Nucleus accumbens (tissue), 56 donors: ENCODE results near the gene GRM4.
"Not testable (repeated sequence)": the region's sequence is repeated elsewhere in the genome, so short reads cannot be mapped to it uniquely, and the experiment has no call there.

Source experiments
- DNase-seq, 56 donors: peaks; one replicate each; lab custom pipeline; 2025; lab: John Stamatoyannopoulos, UW

Gene GRM4

DNA sequence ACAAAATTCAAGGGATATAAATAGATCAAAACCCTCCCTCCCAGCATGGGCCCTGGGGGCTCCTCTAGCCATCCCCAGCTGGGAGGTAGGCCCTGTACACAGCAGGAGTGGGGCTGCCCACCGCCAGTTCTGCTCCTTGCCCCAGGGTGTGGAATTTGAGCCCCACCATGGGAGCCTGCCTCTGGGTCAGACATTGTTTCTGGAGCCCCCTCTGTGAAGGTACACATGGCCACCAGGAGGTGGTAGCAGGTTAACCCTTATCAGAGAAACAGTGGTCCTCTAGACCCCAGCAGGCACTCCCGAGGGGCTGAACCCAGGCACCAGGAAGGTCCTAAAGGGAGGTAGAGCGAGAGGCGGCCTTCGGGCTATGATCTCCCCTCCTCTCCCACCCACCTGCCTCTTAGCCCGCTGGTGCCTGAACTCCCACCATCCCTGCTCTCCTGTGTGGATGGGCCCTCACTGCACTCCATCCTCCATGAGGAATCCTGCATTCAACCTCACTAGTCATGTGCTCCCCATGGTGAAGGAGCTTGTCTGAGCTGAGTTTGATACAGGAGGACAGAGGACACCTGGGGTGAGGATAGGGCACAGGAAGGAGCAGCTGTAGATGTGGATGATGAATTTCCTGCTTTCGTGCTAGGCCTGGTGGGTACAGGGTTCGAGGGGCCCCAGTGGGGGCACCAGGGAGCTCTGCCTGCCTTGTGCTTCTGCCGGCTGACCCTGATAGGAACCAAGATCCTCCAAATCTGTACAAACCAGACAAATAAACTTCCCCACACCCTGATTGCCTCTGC, 114.9 kb downstream of the GRM4 start:
- no peak for DNase-seq

DNA sequence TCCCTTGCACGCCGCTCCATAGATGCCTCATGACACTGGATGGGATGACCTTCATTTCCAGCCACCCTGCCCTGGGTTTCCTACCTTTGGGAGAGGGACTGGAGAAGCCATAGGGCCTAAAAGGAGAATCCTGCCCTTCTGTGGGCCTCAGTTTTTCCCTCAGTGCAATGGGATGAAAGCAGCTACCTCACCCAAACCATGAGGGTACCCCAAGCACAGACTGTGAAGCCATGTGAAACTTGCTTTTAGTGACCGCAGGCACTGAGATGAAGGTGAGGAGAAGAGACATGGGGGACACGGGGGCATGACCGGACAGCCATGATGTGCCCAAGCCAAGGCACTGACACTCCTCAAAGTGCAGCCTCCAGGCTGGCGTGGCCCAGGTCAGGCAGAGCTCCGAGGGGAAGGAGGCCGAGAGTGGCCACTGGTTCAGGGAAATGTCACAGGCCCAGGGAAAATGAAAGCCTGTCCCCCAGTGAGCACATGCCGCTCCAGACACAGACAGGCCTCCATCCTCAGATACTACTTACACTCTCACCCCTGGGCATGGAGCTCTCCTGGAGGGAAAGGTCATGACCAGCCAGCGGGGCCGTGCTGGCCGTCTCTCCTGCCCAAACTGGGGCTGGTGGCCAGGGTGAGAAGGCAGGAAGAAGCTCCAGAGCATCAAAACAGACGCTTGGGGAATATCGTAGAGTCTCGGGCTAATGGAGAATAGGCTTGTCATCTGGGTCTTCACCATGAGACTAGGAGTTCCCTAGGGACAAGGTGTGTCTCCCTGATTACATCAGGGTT, 116.2 kb downstream of the GRM4 start:
- DNase-seq: no peak

DNA sequence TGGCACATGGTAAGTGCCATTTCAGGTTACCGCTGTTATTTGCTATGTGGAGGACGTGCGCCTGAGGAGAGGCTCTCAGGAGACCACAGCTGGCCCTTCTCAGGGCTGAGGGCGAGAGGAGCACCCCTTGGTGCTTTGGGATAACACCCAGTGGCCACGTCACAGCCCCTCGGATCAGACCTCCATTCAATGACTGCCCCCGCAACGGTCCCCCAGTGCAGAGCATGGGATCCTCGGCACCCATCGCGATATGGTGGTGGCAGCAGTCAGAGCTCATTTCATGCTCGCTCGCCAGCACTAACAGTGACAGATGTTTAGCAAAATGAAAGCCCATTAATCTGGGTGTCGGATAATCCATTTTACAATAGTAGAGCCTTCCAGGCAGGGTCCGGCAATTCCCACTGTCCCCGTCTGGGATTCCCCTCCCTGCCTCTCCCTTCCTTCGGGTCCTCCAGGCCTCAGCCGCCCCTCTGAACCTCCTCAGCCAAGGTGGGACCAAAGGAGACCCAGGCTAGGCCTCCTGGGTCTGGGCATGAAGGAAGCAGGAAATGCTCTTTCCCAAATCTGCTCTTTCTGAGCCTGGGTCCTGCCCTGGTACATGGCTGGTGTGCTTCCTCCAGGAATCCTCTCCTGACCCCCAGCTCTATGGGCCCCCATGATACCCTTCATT, 117.1 kb downstream of the GRM4 start:
- DNase-seq: no peak

DNA sequence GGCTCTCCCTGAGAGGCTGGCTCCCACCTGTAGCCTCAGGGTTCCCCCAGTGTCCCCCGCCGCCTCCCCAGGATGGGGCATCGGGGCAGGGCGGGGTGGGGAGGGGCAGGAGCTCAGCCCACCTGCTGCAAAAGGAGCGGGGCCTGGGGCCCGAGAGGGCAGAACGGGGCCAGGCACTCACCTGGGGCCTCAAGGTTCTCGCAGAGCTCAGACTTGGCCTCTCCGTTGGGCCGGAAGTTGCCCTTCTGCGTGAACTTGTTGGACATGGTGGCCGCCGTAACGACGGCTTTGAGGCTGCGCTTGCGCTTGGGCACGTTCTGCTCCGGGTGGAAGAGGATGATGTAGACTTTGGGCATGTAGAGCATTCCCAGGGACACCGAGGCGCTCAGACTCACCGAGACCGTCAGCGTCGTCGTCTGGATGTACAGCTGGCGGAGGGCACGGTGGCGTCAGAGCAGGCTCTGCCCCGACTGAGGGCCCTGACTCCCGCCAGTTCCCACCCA, 117.9 kb downstream of the GRM4 start:
- no peak for DNase-seq

DNA sequence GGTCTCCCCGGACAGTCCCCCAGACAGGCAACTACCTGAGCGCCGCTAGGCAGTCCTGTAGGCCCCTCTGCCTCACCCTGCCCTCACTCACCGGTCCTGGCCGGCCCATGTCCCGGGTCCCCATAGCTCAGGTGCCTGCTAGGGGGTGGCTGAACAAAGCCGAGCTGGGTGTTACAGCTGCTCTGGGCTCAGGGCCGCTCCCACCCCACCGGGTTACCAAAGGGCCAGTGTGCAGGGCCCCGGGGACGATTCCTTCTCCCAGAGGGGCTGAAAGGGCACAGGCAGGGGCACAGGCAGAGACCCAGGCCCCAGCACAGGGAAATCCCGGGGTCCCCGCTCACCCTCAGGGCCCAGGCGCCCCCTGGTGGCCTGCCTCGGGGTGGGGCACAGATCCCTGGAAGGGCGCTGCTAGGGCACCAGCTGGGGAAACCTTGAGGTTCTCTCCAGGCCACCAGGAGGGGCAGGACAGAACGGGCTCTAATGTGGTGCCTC, 118.4 kb downstream of the GRM4 start:
- DNase-seq: peak in 9 of 56 donors; percentile 5 to 58 (median 14)

DNA sequence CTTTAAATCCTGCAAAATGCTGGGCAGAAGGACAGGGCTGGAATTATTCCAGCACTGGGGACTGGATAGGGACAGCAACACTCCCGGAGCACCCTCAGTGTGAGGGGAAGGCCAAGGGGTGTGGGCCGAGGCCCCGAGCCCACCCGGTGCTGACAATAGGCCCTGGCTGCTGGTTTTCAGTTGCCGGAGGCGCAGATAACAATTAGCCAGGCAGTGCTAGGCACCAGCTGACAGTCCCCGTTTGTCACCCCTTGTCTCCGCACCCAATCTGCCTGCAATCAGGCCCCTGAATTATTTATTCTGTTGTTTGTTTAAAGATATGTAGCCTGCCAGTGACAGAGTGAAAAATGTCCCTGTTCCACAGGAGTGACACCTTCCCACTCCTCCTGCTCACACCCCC, 120.0 kb downstream of the GRM4 start:
- DNase-seq: no peak

DNA sequence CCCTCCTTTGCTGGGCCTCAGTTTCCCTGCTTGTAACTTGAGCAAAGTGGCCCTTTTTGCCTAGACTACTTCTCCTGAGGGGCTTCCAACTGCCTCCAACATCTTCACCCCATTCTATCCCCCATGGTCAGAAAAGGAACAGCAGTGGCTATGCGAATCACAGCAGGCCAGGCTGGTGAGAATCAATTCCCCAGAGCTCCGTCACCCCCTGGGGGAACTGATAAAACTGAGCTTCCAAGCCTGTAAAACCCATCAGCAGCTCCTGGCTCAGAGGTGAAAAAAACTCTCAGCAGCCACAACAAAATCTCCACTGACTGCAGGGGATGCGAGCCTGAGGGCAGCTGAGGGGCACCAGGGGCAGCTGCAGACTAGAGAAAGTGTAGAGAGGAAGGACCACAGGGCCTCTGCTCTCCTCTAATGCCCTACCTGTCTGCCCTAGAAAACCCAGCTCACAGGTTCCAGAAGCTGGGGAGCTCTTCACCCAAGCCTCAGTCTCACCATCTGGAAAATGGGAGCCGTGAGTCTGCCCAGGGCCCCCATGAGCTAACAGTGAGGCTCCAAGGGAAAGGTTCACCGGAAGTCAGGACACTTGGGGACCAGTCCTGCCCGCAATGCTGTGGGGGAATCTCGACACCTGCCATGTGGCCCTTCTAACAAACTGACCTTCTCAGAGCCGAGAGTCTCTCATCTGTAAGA, 120.6 kb downstream of the GRM4 start:
- no peak for DNase-seq

DNA sequence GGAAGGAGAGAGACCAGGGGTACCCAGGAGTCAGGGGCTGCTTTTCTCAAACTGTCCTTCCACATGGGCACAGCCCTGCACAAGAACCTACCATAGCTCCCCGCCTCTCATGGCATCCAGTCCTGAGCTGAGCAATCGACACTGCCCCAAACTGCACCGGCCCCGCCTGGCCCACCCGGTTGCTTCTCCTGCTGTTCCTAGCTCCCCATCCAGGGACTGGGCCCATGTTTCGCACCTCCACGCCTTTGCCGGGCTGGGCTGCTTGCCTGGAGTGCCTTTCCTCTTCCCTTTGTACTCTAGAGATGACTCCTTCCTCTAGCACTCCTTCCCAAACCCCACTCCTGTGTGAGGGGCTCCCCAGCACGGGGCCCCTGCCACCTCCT, 123.0 kb downstream of the GRM4 start:
- DNase-seq: no peak

DNA sequence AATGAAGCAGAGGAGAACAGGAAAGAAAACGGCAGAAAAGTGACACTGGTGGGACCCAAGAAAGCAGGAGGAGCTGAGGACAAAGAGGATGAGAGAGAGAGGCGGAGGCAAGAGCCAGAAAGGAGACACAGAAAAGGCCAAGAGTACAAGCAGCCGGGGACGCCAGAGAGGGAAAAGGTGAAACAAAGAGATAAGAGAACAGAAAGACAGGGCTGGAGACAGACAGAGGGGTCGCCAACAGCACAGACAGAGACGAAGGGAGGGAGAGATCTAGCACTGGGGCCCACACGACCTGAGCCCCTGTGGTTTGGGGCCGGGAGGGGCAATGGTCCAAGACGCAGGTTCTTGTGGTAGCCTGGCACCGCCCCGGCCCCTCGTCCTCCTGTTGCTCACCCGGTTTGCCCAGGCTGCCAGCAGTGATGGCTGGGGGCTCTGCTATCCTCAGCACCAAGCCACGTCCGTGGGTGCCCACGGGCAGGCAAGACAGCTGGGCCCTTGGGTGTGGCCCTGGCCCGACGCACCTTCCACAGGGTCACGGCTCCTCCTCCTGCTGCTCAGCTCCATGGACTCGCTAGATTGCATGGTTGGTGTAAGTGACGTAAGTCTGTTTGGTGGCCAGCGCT, 123.5 kb downstream of the GRM4 start:
- no peak for DNase-seq

DNA sequence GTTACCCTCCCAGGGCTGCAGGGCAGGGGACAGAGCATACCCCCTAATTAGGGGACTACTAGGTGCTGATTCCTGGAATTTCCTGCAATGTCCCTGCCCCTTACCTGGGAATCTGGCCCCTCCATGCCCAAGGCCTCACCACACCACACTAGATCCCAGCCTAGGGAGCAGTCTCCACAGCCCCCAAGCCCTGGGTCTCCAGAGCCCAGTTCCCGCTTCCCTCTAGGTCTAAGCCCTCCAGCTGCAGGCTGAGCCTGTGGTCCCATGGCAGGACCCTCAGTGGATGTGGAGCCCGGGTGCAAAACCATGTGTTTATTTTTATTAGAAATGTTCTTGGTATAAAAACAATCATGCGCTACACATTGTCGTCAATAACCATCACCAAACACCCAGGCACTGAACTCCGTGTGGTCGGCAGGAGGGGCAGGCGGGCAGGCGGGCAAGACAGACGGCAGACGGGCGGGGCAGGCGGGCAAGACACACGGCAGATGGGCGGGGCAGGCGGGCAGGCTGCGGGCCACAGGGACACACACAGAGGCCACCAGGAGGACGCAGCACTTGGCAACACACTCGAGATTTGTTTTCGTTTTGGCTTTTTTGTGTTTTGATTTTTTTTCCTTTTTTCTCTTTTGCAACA, 124.2 kb downstream of the GRM4 start:
- DNase-seq: no peak

DNA sequence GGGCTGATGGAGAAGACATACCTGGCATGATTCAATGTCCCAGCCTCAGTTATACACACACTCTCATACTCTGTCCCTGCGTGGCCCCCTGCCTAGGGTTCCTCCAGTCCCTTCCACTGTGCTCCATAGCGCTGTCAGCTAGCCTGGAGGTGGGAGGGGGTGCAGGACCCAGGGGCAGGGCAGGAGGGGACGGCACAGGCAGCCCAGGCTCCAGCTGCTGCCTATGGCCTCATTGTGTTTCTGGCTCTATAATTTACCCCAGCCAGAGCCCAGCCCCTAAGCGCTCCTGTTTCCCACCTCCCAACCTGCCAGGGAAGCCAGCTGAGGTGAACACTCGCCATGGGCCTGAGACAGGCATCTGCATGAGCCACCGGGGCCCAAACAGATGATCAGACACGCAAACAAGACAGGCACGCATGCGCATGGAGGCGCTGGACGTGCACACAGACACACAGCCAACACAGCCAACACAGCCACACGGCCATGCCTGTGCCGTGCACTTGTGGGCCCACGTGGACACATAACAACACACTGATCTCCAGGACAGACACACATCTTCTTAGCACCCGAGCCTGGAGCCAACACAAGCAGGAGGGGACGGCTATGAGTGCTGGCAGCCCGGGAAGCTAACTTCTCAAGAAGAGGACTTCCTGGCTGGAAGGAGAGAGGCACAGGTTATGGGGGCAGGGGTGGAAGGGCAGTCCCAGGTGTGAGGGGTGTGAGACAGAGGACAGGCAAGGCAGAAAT, 124.9 kb downstream of the GRM4 start:
- DNase-seq: no peak

DNA sequence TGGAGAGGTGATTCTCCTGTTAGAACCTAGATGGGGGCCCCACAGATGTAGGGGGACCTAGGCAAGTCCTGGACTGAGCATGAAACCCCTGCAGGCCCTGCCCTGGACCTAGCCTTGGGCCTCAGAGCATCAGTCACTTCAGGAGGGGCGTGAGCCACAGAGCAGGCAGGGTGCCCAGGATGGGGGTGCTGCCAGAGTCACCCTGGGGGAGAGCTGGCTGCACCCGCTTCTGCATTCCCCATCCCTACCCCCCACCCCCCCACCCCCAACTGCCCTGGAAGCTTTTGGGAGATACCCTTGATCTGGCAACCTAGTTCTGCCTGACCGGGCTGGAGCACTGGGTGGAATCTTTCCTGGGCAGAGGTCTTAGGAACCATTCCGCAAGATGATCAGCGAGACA, 125.6 kb downstream of the GRM4 start:
- DNase-seq: no peak

DNA sequence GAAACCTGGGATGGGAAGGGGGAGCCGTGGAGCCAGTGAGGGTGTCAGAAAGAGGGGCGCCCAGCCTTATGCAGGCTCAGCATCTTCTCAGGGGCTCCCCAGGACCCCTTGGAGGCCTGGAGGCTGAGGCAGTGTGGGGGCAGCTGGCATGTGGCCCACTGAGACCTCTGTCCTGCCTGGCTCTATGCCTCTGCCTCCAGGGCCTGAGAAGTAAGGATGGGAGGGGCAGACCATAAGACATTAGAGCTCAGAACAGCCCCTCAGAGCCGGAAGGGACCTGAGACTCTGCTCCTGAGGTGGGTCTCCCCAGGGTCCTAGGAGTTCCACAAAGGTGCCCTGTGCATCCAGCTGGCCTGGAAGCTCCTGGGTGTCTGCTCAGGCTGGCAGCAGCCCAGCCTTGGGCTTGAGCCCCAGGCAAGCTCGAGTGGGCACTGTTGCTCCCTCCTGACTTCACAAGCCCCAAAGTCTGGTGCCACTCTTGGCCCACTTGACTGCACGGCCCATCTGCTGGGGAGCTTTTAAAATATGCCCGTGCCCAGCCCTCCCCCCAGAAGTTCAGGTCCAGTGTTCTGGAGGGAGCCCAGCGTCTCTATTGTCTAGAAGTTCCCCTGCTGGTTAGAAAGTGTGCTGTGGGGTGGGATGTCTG, 126.8 kb downstream of the GRM4 start:
- DNase-seq: no peak

DNA sequence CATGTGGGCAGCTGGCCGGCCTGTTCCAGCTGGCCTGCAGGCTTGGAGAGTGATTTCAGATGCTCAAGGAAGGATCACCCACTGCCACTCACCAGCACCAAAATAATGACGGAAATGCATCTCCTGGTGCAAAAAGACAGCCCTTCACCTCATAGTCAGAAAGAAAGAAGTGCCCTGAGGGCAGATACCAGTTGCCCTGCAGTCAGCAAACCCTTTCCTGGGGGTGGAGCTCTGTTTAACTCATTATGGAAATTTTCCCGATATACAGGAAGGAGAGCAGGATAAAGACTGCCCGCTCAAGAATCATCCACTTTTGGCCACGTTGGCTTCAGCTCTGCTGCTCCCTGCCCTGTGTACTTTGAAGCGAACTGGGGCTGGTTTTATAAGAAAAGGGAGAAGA, 127.9 kb downstream of the GRM4 start:
- DNase-seq: no peak

DNA sequence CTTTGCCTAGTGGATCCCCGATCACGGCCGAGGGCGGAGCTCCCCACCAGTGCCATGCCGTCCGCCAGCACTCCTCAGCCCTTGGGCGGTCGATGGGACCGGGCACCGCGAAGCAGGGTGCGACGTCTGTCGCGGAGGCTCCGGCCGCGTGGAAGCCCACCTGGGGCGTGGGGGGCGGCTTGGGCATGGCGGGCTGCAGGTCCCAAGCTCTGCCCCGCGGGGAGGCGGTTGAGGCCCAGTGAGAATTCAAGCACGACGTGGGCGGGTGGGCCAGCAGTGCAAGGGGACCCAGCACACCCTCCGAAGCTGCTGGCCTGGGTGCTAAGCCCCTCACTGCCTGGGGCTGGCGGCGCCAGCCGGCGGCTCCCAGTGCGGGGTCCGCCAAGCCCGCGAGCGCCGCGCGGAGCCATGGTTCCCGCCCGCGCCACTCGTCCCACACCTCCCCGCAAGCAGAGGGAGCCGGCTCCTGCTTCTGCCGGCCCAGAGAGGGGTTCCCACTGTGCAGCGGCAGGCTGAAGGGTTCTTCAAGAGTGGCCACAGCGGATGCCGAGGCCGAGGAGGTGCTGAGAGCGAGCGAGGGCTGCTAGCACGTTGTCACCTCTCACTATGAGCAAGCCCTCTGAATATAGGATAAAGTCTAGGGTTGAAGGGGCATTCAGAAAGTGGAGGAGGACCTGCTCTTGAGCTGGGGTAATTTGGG, 128.6 kb downstream of the GRM4 start:
- no peak for DNase-seq

DNA sequence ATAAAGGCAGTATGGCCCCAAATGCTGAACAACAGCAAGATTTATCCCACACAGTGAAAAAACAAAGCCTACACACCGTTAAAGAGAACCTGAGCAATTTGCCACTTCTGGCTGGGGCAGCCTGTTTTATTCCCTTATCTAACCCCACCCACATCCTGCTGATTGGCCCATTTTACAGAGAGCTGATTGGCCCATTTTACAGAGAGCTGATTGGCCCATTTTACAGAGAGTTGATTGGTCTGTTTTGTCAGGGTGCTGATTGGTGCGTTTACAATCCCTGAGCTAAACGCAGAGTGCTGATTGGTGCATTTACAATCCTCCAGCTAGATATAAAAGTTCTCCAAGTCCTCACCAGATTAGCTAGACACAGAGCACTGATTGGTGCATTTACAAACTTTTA, 129.3 kb downstream of the GRM4 start:
- not testable (repeated sequence) for DNase-seq

DNA sequence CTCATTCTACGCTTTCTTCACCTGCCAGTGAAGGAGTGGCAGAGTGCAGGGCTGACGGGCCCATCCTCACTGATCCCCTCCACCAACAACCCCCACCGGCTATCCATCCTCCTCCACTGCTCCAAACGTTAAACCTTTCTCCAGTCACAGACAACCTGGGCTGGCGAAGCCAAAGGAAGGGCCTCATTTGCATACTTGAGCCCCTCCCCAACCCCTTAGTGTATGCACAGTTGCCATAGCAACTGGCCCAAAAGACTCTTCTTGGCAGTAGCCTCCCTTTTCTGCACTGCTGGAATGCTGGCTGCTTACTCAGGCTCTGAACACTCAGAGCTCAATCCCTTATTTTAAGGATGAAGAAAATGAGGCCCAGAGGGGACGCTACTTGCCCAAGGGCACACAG, 130.3 kb downstream of the GRM4 start:
- DNase-seq: peak in 10 of 56 donors; percentile 4 to 40 (median 14)

DNA sequence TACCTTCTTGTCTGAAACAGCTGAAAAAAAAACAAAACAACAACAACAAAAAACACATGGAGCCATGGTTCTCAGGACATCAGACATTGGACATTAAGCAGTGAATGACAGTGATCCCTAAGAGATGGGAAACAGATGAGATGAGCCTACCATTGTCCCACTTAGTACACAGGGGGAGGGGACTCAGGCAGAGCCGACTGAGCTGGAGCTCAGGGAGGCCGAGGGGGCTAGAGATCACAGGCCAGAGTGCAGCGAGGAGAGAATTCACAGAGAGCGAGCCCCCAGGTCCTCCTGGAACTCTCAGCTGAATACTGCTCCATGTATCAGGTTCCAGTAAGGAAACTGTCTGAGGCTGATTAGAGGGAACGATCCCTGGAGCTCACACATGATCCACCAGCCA, 134.6 kb downstream of the GRM4 start:
- no peak for DNase-seq
